Retinal pigment epithelial cell (primary cell): ENCODE data around the gene TNNC1.

Experiments used
- DNase-seq: peaks from one replicate; pipeline ENCODE4 v3.0.0-alpha.2; 2010; ENCODE audit warnings: low read depth
- H3K4me3 ChIP-seq: 2 replicates; pipeline ENCODE4 v1.5.1; 2011; ENCODE audit warnings: mild to moderate bottlenecking, low read length, control low read depth, moderate library complexity
- TF ChIP-seq, protein P1 (sequence below): conservative IDR thresholded peaks from 2 replicates; pipeline ENCODE4 v1.5.1; 2011; ENCODE audit warnings: low read depth, low read length, control low read depth, inconsistent platforms

The TNNC1 gene

DNA sequence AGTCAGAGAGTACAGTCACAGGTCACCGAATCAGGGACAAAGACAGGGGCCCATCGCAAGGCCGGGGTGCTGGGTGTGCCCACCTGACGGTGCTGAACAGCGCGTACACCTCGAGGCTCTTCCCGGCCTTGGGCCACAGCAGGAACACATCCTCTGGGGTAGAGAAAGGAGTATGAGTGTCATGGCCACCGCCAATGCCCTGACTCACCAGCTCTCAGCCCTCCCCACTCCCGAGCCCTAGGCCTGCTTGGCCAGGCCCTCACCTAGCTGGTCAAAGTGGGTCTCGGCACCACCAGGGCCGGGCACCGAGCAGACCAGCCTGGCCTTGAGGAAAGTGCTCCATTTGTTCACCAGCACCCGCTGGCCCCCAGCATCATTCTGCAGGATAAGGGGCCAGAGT lies 13.2 kb downstream of the TNNC1 start:
- TF ChIP-seq, protein P1, sequence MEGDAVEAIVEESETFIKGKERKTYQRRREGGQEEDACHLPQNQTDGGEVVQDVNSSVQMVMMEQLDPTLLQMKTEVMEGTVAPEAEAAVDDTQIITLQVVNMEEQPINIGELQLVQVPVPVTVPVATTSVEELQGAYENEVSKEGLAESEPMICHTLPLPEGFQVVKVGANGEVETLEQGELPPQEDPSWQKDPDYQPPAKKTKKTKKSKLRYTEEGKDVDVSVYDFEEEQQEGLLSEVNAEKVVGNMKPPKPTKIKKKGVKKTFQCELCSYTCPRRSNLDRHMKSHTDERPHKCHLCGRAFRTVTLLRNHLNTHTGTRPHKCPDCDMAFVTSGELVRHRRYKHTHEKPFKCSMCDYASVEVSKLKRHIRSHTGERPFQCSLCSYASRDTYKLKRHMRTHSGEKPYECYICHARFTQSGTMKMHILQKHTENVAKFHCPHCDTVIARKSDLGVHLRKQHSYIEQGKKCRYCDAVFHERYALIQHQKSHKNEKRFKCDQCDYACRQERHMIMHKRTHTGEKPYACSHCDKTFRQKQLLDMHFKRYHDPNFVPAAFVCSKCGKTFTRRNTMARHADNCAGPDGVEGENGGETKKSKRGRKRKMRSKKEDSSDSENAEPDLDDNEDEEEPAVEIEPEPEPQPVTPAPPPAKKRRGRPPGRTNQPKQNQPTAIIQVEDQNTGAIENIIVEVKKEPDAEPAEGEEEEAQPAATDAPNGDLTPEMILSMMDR = no peak
- H3K4me3 ChIP-seq = no peak overlapping the region
- DNase-seq = no peak

- TF ChIP-seq, protein P1 = no peak
- DNase-seq = no peak
- no peak overlapping the region for H3K4me3 ChIP-seq
Measured at GRCh38 chr3:52440249-52440551, 13.6 kb downstream of the TNNC1 start.

- TF ChIP-seq, protein P1 = no peak
- DNase-seq = no peak
- no peak overlapping the region for H3K4me3 ChIP-seq
Measured at GRCh38 chr3:52439426-52440248, 14.2 kb downstream of the TNNC1 start.

GRCh38 chr3:52438579-52439425 lies 15.0 kb downstream of the TNNC1 start:
- no peak overlapping the region for H3K4me3 ChIP-seq
- TF ChIP-seq, protein P1 = no peak
- no peak for DNase-seq

DNA sequence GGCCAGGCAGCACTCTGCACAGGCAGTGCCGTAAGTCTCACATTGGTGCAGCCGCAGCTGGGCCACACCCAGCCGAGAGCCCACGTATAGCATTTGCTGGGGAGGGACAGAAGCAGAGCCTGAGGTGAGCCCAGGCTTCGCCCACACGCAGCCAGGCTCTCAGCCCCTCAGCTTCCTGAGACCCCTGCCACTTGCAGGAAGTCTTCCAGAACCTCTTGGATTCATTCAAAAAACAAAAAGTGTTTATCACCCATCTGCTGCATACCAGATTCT lies 15.8 kb downstream of the TNNC1 start:
- H3K4me3 ChIP-seq = no peak overlapping the region
- no peak for DNase-seq
- TF ChIP-seq, protein P1 = no peak

DNA sequence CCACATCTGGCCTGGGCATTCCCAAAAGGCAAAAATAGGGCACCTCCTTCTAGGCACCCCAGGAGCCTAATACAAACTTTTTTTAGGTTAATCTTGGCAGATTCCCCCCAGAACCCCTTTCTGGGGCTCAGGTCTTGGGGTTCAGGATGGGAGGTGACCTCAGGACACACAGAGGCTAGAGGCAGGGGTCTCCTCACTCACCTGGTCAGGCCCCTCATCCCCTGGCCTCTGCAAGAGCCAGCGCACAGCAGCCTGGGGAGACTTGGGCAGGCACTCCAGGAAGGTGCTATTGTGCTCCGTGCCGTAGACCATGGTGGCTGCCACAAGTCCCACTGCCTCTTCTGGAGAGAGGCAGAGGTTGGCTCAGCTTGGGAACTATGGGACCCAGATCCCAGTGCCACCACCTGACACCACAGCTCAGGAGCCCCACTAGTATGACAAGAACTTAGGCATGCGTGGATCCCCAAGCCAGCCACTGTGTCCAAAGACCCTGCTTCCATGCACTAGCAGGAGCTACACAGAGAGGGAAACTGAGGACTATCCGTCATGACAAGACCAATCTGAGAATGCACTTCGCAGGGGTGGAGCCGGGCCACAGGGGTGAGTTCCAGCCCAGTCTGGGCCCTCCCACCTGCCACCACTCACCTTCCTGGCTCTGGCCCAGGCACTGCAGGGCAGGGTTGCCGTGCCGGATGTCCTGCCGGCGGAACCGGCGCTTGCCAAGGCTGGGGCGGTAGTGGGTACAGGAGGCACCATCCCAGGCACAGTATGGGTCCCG lies 16.3 kb downstream of the TNNC1 start:
- TF ChIP-seq, protein P1 = no peak
- no peak for DNase-seq
- H3K4me3 ChIP-seq = no peak overlapping the region
